Ovary (tissue), 9 donors: ENCODE data around the gene SMAD1. TPM values are rescaled to one million over a fixed set of nuclear protein-coding genes. Genes with fewer than 3 reads are reported as not detected.

ENCODE experiments used
- DNase-seq, 5 donors: peaks; one replicate each; pipeline ENCODE4 v3.0.0-alpha.2; 2019 to 2020
- H3K27ac ChIP-seq, 2 donors: fragments of 200-600 bp; one replicate each; pipeline versions ENCODE4 v1.5.1 to v1.8.0; 2019 to 2022
- H3K27me3 ChIP-seq: fragments of 200-600 bp; one replicate; pipeline ENCODE4 v1.8.0; 2022
- H3K36me3 ChIP-seq: fragments of 200-600 bp; sonication (generic); one replicate; pipeline ENCODE4 v1.5.1; 2019
- H3K4me1 ChIP-seq: one replicate; pipeline ENCODE4 v1.8.1; 2013; ENCODE audit warnings: mild to moderate bottlenecking, moderate library complexity; ENCODE audit not compliant: insufficient read depth
- H3K4me3 ChIP-seq: fragments of 200-600 bp; sonication (generic); one replicate; pipeline ENCODE4 v1.5.1; 2017
- H3K9me3 ChIP-seq, 2 donors: fragments of 200-600 bp in 1 of 2; sonication (generic) in 1 of 2; one replicate each; pipeline versions ENCODE4 v1.5.1 to v1.8.1; 2013 to 2019; ENCODE audit warnings: mild to moderate bottlenecking in 1 of 2, moderate library complexity in 1 of 2
- CTCF ChIP-seq, 3 donors: fragments of 450-650 bp in 2 of 3; fragments of 200-600 bp in 1 of 3; IDR thresholded peaks; one replicate each; pipeline versions ENCODE4 v1.5.1 to v1.8.0; 2016 to 2022; ENCODE audit warnings: antibody characterized with exemption in 3 of 3, mild to moderate bottlenecking in 1 of 3
- EP300 ChIP-seq: sonication (generic); formaldehyde crosslinking; IDR thresholded peaks from one replicate; pipeline ENCODE4 v1.6.1; 2017; ENCODE audit warnings: antibody characterized with exemption
- POLR2A ChIP-seq: fragments of 450-650 bp; IDR thresholded peaks from one replicate; pipeline ENCODE4 v1.6.1; 2017; ENCODE audit warnings: antibody characterized with exemption, mild to moderate bottlenecking, moderate library complexity
- WGBS, 3 donors: extraction: QIAGEN DNeasy Blood & Tissue Kit in 1 of 3; methylation state at CpG; one replicate each; pipeline versions ENCODE4 v1.1.5 to v1.1.7; 2013 to 2017; 5-methylcytosine and 5-hydroxymethylcytosine counted together
- intact Hi-C, 4 donors: fragments of 100-400 bp; cut with DNase I; formaldehyde crosslinking; loops; one replicate each; pipeline versions ENCODE4 v1.11.0 to v1.15.1; 2022 to 2023
- polyA plus RNA-seq, 2 donors: library from polyadenylated mRNA; stranded (reverse); fragments of 200-250 nt in 1 of 2; fragments of 350-450 nt in 1 of 2; fragmentation: Illumina TruSeq in 1 of 2; extraction: RNeasy Lipid Tissue Mini Kit (QIAGEN cat#74804) in 1 of 2; gene quantifications; one replicate each; pipeline ENCODE4 v1.2.3, GENCODE V29; 2013 to 2014
- total RNA-seq, 7 donors: library from RNA; depleted of rRNA in 2 of 7; stranded (reverse); fragments of >200 nt in 2 of 7; fragmentation: NEBNext Ultra II Directional in 3 of 7; extraction: Animal tissue kit (Norgen Biotek cat#: 25700) in 3 of 7; gene quantifications; one replicate each; pipeline versions ENCODE4 v1.1.0 to v1.2.4, GENCODE V29; 2016 to 2023
- donor health status: DM: no; HTN: no; CAD: no; lungs with moderate emphysema.
- donor health status: DM: no; HTN: no; CAD: no.
- donor health status: Bipolar disorder and iron deficiency.
- donor health status: DM: yes; HTN: yes; CAD: no.
- donor health status: DM: no; HTN: no; CAD: no.
- donor health status: DM: yes; HTN: yes; CAD: no.

Gene SMAD1
- total and polyA plus RNA-seq, 9 donors, result 13.6 to 39.5 (median 19.8) TPM

GRCh38 chr4:145446184-145446583, 35.5 kb upstream of the SMAD1 start:
- Histone ChIP-seq H3K27ac (no peak overlapping the region), H3K9me3 (no peaks in the 10 kb centered on the region), H3K4me1 (no peaks in the 10 kb centered on the region), H3K36me3 (no peaks in the 10 kb centered on the region), H3K4me3 (no peak overlapping the region), H3K27me3 (no peaks in the 10 kb centered on the region)
- DNase-seq, result no peak
- intact Hi-C loops, result no loop called here
- 81 to 88% (median 86%) methylated on average over 1 of the region's 1 CpG for WGBS, 3 donors
- no peak for TF ChIP-seq POLR2A
- TF ChIP-seq EP300, result no peak
- no peak for TF ChIP-seq CTCF (IDR thresholded peaks at IDR 0.05)

DNA sequence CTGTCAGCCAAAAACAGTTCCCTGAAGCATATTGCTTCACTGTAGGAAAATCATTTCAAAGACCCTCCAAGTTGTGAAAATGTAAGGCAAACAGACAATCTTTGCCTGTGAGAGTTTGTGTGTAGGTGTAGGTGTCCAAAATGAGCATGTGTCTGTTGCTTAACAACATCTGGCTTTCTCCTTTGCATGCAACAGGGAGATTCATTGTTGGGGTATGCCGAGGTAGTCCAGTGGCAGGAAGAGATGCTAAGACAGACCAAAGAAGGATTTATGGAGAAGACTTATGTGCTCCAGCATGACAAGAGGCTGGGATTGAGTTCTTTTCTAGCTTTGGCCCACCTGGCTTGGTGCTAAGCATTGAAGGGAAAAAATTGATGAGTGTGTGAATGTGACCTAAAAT, 29.8 kb upstream of the SMAD1 start:
- TF ChIP-seq EP300 (no peak), CTCF (IDR thresholded peaks at IDR 0.05) (no peak), POLR2A (no peak)
- WGBS, 3 donors, result 65 to 91% (median 76%) methylated on average over 1 of the region's 1 CpG
- Histone ChIP-seq H3K36me3 (no peaks in the 10 kb centered on the region), H3K27ac (no peak overlapping the region), H3K27me3 (no peaks in the 10 kb centered on the region), H3K9me3 (no peaks in the 10 kb centered on the region), H3K4me1 (no peaks in the 10 kb centered on the region), H3K4me3 (no peak overlapping the region)
- DNase-seq, result no peak
- intact Hi-C loops, result no loop called here

DNA sequence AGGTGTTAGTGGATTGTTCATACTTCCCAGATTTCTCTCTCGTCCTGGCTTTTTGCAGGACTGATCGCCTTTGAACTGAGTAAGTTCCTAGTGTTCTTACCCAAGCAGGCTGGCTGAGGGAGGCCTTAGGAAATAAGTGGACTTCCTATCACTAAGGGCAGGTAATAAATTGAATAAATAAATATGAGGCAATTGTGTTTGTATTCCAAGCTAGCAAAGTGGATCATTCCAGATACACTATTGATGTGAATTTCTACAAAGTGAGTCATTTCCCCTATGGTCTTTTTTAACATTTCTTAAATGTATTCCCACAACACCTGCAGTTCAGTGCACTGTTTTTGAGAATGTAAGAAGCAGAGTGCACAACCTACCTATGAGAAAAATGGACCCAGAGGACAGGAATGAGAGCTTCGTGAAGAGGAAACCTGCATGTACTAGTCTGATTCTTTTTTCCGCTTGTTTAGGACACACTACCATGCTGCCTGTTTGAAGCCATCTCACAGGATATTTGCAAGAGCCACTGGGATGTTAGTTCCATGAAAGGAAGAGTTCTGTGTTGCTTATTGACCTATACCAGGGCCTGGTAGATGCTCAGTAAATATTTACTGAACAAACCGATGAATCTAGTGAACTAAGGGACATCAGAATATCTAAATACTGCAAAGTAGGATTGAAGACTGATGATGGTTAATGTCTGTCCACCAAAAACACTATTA, 29.0 kb upstream of the SMAD1 start:
- H3K27me3 ChIP-seq, result no peaks in the 10 kb centered on the region
- H3K9me3 ChIP-seq, result no peaks in the 10 kb centered on the region
- intact Hi-C loops, result no loop called here
- TF ChIP-seq CTCF (IDR thresholded peaks at IDR 0.05) (no peak), POLR2A (no peak), EP300 (no peak)
- no peaks in the 10 kb centered on the region for H3K4me1 ChIP-seq
- H3K36me3 ChIP-seq, result no peaks in the 10 kb centered on the region
- H3K27ac ChIP-seq, result no peak overlapping the region
- H3K4me3 ChIP-seq, result no peak overlapping the region
- DNase-seq, result no peak
- WGBS, 3 donors, result 82 to 85% (median 83%) methylated on average over 5 of the region's 5 CpGs

DNA sequence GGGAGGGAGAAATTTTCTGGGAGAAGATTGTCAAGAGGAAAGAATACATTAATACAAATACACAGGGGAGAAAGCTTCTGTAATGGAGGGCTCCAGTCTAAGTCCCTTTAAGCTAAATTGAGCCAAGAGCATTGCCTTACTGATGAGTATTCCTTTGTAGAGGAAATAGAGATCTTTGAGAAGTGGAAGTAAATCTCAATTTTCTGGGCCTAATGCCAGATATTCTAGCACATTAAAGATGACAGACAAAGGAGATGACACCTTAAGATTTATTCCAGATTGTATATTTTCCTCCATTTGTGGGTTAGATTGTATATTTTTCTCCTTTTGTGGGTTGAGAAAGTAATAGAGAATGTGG, 28.5 kb upstream of the SMAD1 start:
- no peak overlapping the region for H3K27ac ChIP-seq
- H3K4me3 ChIP-seq, result no peak overlapping the region
- DNase-seq, result no peak
- TF ChIP-seq POLR2A, result no peak
- TF ChIP-seq CTCF (IDR thresholded peaks at IDR 0.05), result no peak
- TF ChIP-seq EP300, result no peak
- intact Hi-C loops, result no loop called here
- H3K9me3 ChIP-seq, result no peaks in the 10 kb centered on the region
- no peaks in the 10 kb centered on the region for H3K4me1 ChIP-seq
- no peaks in the 10 kb centered on the region for H3K27me3 ChIP-seq
- H3K36me3 ChIP-seq, result no peaks in the 10 kb centered on the region
